ENCODE measurements around the gene PLLP.

The PLLP gene

GRCh38 chr16:57253466-57253865 lies 31.0 kb downstream of the PLLP start:
- H3K36me3 ChIP-seq (ENCODE audit: insufficient read depth), result no peaks in the 10 kb centered on the region

DNA sequence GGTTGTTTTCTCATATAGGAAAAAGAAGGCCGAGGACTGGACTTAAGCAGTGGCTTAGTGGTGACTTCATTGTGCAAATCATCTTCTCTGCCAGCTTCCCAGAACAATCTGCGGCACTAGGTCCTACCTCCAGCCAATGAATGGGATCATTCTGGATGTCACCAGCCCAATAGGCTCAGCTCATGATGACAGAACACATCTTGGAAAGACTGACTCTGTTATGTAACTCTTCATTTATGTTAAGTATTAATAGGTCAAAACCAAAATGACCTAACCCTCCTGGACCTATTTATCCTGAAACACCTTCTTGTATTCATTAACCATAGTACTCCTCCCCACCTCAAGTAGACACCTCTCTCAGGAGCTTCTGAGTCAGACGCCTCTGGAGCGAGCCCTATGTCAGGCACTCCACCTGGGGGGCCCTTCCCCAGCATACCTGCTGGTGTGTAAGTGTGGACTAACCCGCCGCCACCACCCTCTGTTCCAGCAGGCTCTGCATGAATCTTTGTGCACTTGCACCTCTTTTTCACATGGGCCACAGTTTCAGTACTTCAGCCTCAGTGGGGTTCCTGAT lies 32.2 kb downstream of the PLLP start:
- no peak overlapping the region for H2AFZ ChIP-seq (ENCODE audit: low read depth)
- H4K20me1 ChIP-seq (ENCODE audit: insufficient read depth), result no peaks in the 10 kb centered on the region
- no peak overlapping the region for H3K9ac ChIP-seq
- H3K4me2 ChIP-seq, result no peak overlapping the region
- TF ChIP-seq, protein P1, sequence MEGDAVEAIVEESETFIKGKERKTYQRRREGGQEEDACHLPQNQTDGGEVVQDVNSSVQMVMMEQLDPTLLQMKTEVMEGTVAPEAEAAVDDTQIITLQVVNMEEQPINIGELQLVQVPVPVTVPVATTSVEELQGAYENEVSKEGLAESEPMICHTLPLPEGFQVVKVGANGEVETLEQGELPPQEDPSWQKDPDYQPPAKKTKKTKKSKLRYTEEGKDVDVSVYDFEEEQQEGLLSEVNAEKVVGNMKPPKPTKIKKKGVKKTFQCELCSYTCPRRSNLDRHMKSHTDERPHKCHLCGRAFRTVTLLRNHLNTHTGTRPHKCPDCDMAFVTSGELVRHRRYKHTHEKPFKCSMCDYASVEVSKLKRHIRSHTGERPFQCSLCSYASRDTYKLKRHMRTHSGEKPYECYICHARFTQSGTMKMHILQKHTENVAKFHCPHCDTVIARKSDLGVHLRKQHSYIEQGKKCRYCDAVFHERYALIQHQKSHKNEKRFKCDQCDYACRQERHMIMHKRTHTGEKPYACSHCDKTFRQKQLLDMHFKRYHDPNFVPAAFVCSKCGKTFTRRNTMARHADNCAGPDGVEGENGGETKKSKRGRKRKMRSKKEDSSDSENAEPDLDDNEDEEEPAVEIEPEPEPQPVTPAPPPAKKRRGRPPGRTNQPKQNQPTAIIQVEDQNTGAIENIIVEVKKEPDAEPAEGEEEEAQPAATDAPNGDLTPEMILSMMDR (conservative IDR thresholded peaks at IDR 0.05; ENCODE audit: low read depth, low read length), result no peak
- no peak overlapping the region for H3K27ac ChIP-seq
- no peaks in the 10 kb centered on the region for H3K4me1 ChIP-seq (ENCODE audit: low read depth, poor library complexity, severe bottlenecking)
- no peaks in the 10 kb centered on the region for H3K36me3 ChIP-seq (ENCODE audit: insufficient read depth)
- H3K27me3 ChIP-seq (ENCODE audit: insufficient read depth, low read depth), result no peaks in the 10 kb centered on the region
- no peak overlapping the region for H3K4me3 ChIP-seq (IDR thresholded peaks at IDR 0.05; ENCODE audit: insufficient read depth, low read depth, low read length)
- no peaks in the 10 kb centered on the region for H3K79me2 ChIP-seq (ENCODE audit: insufficient read depth, low read depth)

More at GRCh38 chr16:57253466-57253865, 31.0 kb downstream of the PLLP start:
- Histone ChIP-seq H4K20me1 (ENCODE audit: insufficient read depth) (no peaks in the 10 kb centered on the region), H3K9ac (no peak overlapping the region), H3K4me2 (no peak overlapping the region), H3K4me3 (IDR thresholded peaks at IDR 0.05; ENCODE audit: insufficient read depth, low read depth, low read length) (no peak overlapping the region), H3K4me1 (ENCODE audit: low read depth, poor library complexity, severe bottlenecking) (no peaks in the 10 kb centered on the region), H3K79me2 (ENCODE audit: insufficient read depth, low read depth) (no peaks in the 10 kb centered on the region), H3K27me3 (ENCODE audit: insufficient read depth, low read depth) (no peaks in the 10 kb centered on the region), H3K27ac (no peak overlapping the region), H2AFZ (ENCODE audit: low read depth) (no peak overlapping the region)
- TF ChIP-seq, protein P1 (conservative IDR thresholded peaks at IDR 0.05; ENCODE audit: low read depth, low read length), result no peak

GRCh38 chr16:57251352-57251751 lies 33.1 kb downstream of the PLLP start:
- H4K20me1 ChIP-seq (ENCODE audit: insufficient read depth), result no peaks in the 10 kb centered on the region
- H3K27me3 ChIP-seq (ENCODE audit: insufficient read depth, low read depth), result no peaks in the 10 kb centered on the region
- H3K4me2 ChIP-seq, result no peak overlapping the region
- no peak overlapping the region for H3K27ac ChIP-seq
- no peak overlapping the region for H2AFZ ChIP-seq (ENCODE audit: low read depth)
- peaks cover 3% of the 10 kb centered on the region for H3K4me1 ChIP-seq (ENCODE audit: low read depth, poor library complexity, severe bottlenecking)
- H3K36me3 ChIP-seq (ENCODE audit: insufficient read depth), result no peaks in the 10 kb centered on the region
- no peak overlapping the region for H3K4me3 ChIP-seq (IDR thresholded peaks at IDR 0.05; ENCODE audit: insufficient read depth, low read depth, low read length)
- TF ChIP-seq, protein P1 (conservative IDR thresholded peaks at IDR 0.05; ENCODE audit: low read depth, low read length), result no peak
- H3K79me2 ChIP-seq (ENCODE audit: insufficient read depth, low read depth), result no peaks in the 10 kb centered on the region
- H3K9ac ChIP-seq, result no peak overlapping the region

DNA sequence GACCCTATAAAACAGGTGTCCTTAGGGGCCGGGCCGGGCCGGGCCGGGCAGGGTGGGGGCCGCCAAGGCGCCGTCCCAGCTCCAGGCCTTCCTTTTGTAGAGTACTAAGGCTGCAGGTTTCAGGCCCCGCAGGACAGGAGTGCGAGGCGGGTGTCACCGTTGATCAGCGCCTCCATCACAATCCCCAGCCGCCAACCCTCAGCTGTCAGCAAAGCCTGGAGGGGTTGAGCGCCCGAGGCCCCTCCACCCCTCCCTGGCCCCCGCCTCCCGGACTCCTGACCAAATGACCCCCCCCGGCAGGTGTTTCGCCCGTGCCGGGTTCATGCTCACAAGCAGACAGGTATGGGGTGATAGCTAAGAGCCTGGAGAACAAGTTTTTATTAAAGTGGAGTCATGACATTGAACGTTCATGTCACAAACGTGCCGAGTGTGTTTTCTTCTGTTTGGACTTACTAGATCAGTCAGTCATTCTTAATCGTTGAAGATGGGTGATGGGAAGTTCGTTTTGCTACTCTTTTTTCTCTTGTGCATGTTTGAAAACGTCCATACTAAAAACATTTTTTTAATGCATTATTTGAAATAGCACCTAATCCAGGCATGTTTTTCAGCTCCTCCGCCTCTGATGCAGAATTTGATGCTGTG lies 38.9 kb downstream of the PLLP start:
- Histone ChIP-seq H3K27me3 (ENCODE audit: insufficient read depth, low read depth) (no peaks in the 10 kb centered on the region), H4K20me1 (ENCODE audit: insufficient read depth) (no peaks in the 10 kb centered on the region), H3K27ac (peak overlapping the region; percentile 62), H3K36me3 (ENCODE audit: insufficient read depth) (no peaks in the 10 kb centered on the region), H3K4me1 (ENCODE audit: low read depth, poor library complexity, severe bottlenecking) (peaks cover 13% of the 10 kb centered on the region), H3K4me3 (IDR thresholded peaks at IDR 0.05; ENCODE audit: insufficient read depth, low read depth, low read length) (no peak overlapping the region), H3K79me2 (ENCODE audit: insufficient read depth, low read depth) (0 out of 2 replicates have a peak, but pooled peaks cover 3% of the 10 kb centered on the region), H2AFZ (ENCODE audit: low read depth) (peak overlapping the region; percentile 72; the same call in 1 of the 2 replicates), H3K9ac (peak overlapping the region; percentile 73), H3K4me2 (peak overlapping the region; percentile 79)
- TF ChIP-seq, protein P1 (conservative IDR thresholded peaks at IDR 0.05; ENCODE audit: low read depth, low read length), result no peak

Measured in KMS-11 (cell line).